22Rv1 (cell line): ENCODE data around the gene NOTCH1.

Experiments used
- H3K27ac ChIP-seq: fragments of 450-650 bp; 2 replicates; pipeline ENCODE4 v1.5.1; 2017
- CTCF ChIP-seq: fragments of 450-650 bp; IDR thresholded peaks from 2 replicates; pipeline ENCODE4 v1.5.1; 2017; ENCODE audit warnings: mild to moderate bottlenecking
- ZFX ChIP-seq: fragments of 450-650 bp; IDR thresholded peaks from 2 replicates; pipeline ENCODE4 v1.6.1; 2017; ENCODE audit warnings: antibody characterized with exemption, borderline replicate concordance

NOTCH1 gene

GRCh38 chr9:136526625-136527066 is 19.2 kb downstream of the NOTCH1 start:
- H3K27ac ChIP-seq, result no peak overlapping the region
- no peak for TF ChIP-seq ZFX
- no peak for TF ChIP-seq CTCF

- no peak for TF ChIP-seq CTCF
- TF ChIP-seq ZFX, result no peak
- no peak overlapping the region for H3K27ac ChIP-seq
Observed at GRCh38 chr9:136525841-136526499, 19.9 kb downstream of the NOTCH1 start.

GRCh38 chr9:136525207-136525606 is 20.6 kb downstream of the NOTCH1 start:
- no peak overlapping the region for H3K27ac ChIP-seq

GRCh38 chr9:136522314-136523237 is 23.3 kb downstream of the NOTCH1 start:
- H3K27ac ChIP-seq, result no peak overlapping the region
- TF ChIP-seq ZFX (no peak), CTCF (no peak)

More at GRCh38 chr9:136525207-136525606, 20.6 kb downstream of the NOTCH1 start:
- TF ChIP-seq CTCF (no peak), ZFX (no peak)

- H3K27ac ChIP-seq, result no peak overlapping the region
- no peak for TF ChIP-seq CTCF
- no peak for TF ChIP-seq ZFX
Observed at GRCh38 chr9:136521537-136521936, 24.3 kb downstream of the NOTCH1 start.

- 0 out of 2 replicates have a peak overlapping the region, but pooled peaks have one; percentile 30 for H3K27ac ChIP-seq
- TF ChIP-seq ZFX, result no peak
- no peak for TF ChIP-seq CTCF
Observed at GRCh38 chr9:136520053-136520540, 25.8 kb downstream of the NOTCH1 start.
